Activated T-cell treated with anti-CD3 and anti-CD28 coated beads, Interleukin-2, amount 50 U/mL, for 1 hour (primary cell): ENCODE results near the gene ABCF2.

ENCODE experiments used
- DNase-seq: peaks from one replicate; pipeline ENCODE4 v3.0.0-alpha.2; 2020

The ABCF2 gene

GRCh38 chr7:151215396-151215795 is 11.6 kb downstream of the ABCF2 start:
- DNase-seq = no peak

- no peak for DNase-seq
Observed at GRCh38 chr7:151213826-151214225, 13.2 kb downstream of the ABCF2 start.

- DNase-seq = no peak
Observed at GRCh38 chr7:151212626-151213025, 14.4 kb downstream of the ABCF2 start.

GRCh38 chr7:151211155-151211772 is 15.7 kb downstream of the ABCF2 start:
- no peak for DNase-seq

GRCh38 chr7:151210087-151210854 is 16.7 kb downstream of the ABCF2 start, which contains the start of gene H2BK1:
Gene H2BK1, minus strand, starts transcription at chr7:151210488. Its CDS starts 170 bp downstream, at chr7:151210318.
- no peak for DNase-seq

GRCh38 chr7:151209588-151209987 is 17.4 kb downstream of the ABCF2 start:
- DNase-seq = no peak

GRCh38 chr7:151208253-151208862 is 18.6 kb downstream of the ABCF2 start:
- DNase-seq = no peak

GRCh38 chr7:151207804-151208203 is 19.2 kb downstream of the ABCF2 start:
- no peak for DNase-seq

- DNase-seq = no peak
Observed at GRCh38 chr7:151207315-151207714, 19.7 kb downstream of the ABCF2 start.

- no peak for DNase-seq
Observed at GRCh38 chr7:151206914-151207313, 20.1 kb downstream of the ABCF2 start.

GRCh38 chr7:151205730-151206129 is 21.3 kb downstream of the ABCF2 start:
- DNase-seq = no peak

GRCh38 chr7:151204383-151205032 is 22.5 kb downstream of the ABCF2 start:
- no peak for DNase-seq

- DNase-seq = no peak
Observed at GRCh38 chr7:151202836-151203235, 24.2 kb downstream of the ABCF2 start.

GRCh38 chr7:151201751-151202150 is 25.3 kb downstream of the ABCF2 start:
- no peak for DNase-seq

GRCh38 chr7:151201344-151201743 is 25.7 kb downstream of the ABCF2 start:
- DNase-seq = no peak

- no peak for DNase-seq
Observed at GRCh38 chr7:151198945-151199848, 27.8 kb downstream of the ABCF2 start.

GRCh38 chr7:151197932-151198331 is 29.1 kb downstream of the ABCF2 start:
- no peak for DNase-seq

- DNase-seq = no peak
Observed at GRCh38 chr7:151195616-151196450, 31.2 kb downstream of the ABCF2 start.

- no peak for DNase-seq
Observed at GRCh38 chr7:151194188-151194587, 32.8 kb downstream of the ABCF2 start.

GRCh38 chr7:151193203-151193978 is 33.6 kb downstream of the ABCF2 start:
- no peak for DNase-seq
